Esophagus (tissue), 2 donors: ENCODE measurements around the gene SLC24A3. TPM values are rescaled to one million over a fixed set of nuclear protein-coding genes. Genes with fewer than 3 reads are reported as not detected.

Source experiments
- H3K27ac ChIP-seq, 2 donors: one replicate each; pipeline ENCODE4 v1.5.1; 2013; ENCODE audit warnings: low read depth in 2 of 2, mild to moderate bottlenecking in 2 of 2, inconsistent platforms in 1 of 2, low read length in 1 of 2, moderate library complexity in 1 of 2
- H3K27me3 ChIP-seq, 2 donors: one replicate each; pipeline ENCODE4 v1.6.1; 2013; ENCODE audit warnings: low read length in 2 of 2, control low read depth in 1 of 2, mild to moderate bottlenecking in 1 of 2; ENCODE audit not compliant: insufficient read depth in 2 of 2, control insufficient read depth in 1 of 2
- H3K36me3 ChIP-seq, 2 donors: one replicate each; pipeline ENCODE4 v1.6.1; 2013; ENCODE audit warnings: low read length in 1 of 2; ENCODE audit not compliant: control insufficient read depth in 2 of 2, insufficient read depth in 2 of 2
- H3K4me1 ChIP-seq, 2 donors: one replicate each; pipeline ENCODE4 v1.6.1; 2013; ENCODE audit warnings: low read length in 1 of 2; ENCODE audit not compliant: control insufficient read depth in 2 of 2, insufficient read depth in 2 of 2
- H3K4me3 ChIP-seq, 2 donors: one replicate each; pipeline ENCODE4 v1.5.1; 2013; ENCODE audit warnings: low read length in 2 of 2, mild to moderate bottlenecking in 2 of 2, low read depth in 1 of 2, moderate library complexity in 1 of 2
- H3K9me3 ChIP-seq, 2 donors: one replicate each; pipeline ENCODE4 v1.6.1; 2013; ENCODE audit warnings: mild to moderate bottlenecking in 2 of 2, low read depth in 1 of 2, low read length in 1 of 2, moderate library complexity in 1 of 2; ENCODE audit not compliant: control insufficient read depth in 2 of 2, insufficient read depth in 1 of 2
- WGBS, 2 donors: extraction: QIAGEN DNeasy Blood & Tissue Kit; methylation state at CpG; one replicate each; pipeline ENCODE4 v1.1.7; 2013; 5-methylcytosine and 5-hydroxymethylcytosine counted together
- polyA plus RNA-seq, 2 donors: library from polyadenylated mRNA; stranded (reverse); fragments of 200-250 nt; gene quantifications; one replicate each; pipeline ENCODE4 v1.2.3, GENCODE V29; 2013
- donor health status: healthy with polysubstance abuse.
- donor health status: Bipolar disorder and iron deficiency.

The SLC24A3 gene
- polyA plus RNA-seq, 2 donors, result 6.5 to 7.3 TPM

DNA sequence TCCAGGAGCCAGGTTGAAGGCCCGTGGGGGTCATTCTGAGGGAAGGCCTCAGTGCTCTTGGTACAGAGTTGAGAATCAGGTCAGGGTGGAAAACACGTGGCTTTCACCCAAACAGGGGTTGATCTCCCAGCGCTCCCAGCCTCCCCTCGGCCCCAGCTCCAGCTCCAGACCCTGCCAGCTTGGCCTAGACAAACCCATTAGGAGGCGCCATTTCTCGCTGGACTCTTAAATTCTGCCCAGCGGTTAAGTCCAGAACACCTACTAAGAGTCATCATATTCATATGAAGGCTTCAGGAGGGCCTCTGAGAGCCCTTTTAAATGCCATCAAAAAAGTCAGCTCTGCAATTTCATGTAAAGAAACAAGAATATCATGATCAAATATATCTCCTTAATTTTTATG, 387.6 kb downstream of the SLC24A3 start:
- 69 to 74% methylated on average over 7 of the region's 7 CpGs for WGBS, 2 donors
- H3K4me3 ChIP-seq, result no peak overlapping the region

DNA sequence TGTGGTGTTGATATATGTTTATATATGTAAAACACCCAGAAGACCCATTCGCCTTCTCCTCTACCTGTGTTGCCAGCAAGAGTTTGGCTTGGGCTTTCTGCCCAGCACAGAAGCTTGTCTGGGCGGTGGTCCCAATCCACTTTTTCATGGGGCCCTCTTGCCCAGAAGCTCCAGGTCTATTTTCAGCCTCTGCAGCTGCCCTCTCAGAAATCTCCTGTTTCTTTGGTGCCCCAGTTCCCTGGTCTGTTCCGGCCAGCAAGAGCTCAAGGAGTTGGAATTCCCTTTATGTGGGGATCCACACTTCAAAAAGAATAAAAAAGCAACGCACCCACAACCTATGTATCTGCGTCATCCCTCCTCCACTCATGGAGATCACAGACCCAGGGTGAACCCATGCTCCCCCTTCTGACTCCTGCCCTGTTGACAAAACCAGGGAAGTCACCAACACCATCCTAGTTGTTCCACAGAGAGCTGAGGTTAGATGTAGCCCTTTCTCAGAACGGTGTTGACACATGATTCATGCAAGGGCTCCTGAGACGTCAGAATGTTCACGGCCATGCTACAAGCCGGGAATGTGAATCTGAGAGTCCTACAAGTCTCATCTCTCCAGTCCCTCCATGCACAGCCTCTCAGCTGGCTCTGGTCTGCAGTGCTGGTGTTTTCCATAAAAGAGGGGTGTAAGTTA, 388.8 kb downstream of the SLC24A3 start:
- Histone ChIP-seq H3K4me3 (no peak overlapping the region), H3K9me3 (no peaks in the 10 kb centered on the region), H3K4me1 (peaks cover 0 to 3% of the 10 kb centered on the region in 2 donors), H3K27me3 (no peaks in the 10 kb centered on the region), H3K36me3 (no peaks in the 10 kb centered on the region), H3K27ac (no peak overlapping the region)
- 72 to 80% methylated on average over 9 of the region's 9 CpGs for WGBS, 2 donors

More for the DNA sequence above, 387.6 kb downstream of the SLC24A3 start:
- Histone ChIP-seq H3K4me1 (no peaks in the 10 kb centered on the region), H3K27me3 (no peaks in the 10 kb centered on the region), H3K36me3 (no peaks in the 10 kb centered on the region), H3K9me3 (no peaks in the 10 kb centered on the region), H3K27ac (no peak overlapping the region)

DNA sequence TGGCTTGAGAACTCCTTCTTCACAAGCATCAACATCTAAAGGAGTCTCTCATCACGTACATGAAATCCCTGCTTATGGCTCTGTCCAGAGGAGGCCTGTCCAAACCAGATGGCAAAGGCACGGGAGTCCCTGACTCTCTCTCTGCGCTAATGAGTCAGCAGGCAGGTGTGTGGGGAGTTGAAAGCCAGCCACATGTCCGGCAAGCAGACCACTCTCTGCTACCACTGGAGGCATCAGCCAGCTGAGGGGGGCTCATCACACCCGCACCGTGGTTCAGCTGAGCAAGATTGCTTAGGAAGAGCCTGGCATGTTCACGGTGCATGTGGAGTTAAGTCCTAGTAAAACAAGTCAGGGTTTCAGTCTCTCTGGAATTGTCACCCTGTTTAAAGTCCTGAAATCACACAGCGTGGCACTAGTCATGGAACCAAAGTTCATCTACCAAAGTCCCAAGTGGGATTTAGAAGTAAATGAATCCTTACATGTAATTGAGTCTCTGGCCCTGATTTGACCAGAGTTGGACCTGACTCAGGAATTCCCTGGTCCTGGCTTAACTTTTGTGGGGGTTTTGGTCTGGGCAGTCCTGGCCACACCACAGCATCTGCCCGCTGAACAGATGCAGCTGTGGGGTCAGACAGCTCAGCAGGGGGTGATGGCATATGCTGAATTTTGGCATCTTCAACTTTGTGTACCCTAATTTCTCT, 390.4 kb downstream of the SLC24A3 start:
- H3K4me1 ChIP-seq, result peaks cover 0 to 3% of the 10 kb centered on the region in 2 donors
- WGBS, 2 donors, result 74 to 77% methylated on average over 9 of the region's 9 CpGs

DNA sequence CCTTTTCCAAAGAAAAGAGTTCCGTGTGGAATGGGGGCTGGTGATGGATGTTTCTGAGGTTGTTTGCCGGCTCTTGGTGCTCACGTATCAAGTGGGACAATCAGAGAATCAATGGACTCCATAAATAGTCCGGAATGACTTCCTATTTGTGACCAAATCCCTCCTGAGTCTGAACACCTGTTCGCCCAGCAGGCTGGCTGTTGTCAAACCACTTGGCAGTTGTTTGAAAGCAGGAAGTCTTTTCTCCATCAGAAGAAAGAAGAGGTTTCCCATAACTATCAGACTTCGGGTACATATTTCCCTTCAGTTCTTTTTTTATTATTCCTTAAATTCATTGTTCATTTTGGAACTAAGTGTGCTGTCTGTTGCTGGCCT, 390.9 kb downstream of the SLC24A3 start:
- Histone ChIP-seq H3K4me1 (peaks cover 0 to 3% of the 10 kb centered on the region in 2 donors), H3K9me3 (no peaks in the 10 kb centered on the region), H3K36me3 (no peaks in the 10 kb centered on the region), H3K4me3 (no peak overlapping the region), H3K27ac (no peak overlapping the region), H3K27me3 (no peaks in the 10 kb centered on the region)
- 48 to 53% methylated on average over 6 of the region's 6 CpGs for WGBS, 2 donors

More for the DNA sequence above, 390.4 kb downstream of the SLC24A3 start:
- H3K9me3 ChIP-seq, result no peaks in the 10 kb centered on the region
- H3K27ac ChIP-seq, result no peak overlapping the region
- no peaks in the 10 kb centered on the region for H3K27me3 ChIP-seq
- no peak overlapping the region for H3K4me3 ChIP-seq
- no peaks in the 10 kb centered on the region for H3K36me3 ChIP-seq

DNA sequence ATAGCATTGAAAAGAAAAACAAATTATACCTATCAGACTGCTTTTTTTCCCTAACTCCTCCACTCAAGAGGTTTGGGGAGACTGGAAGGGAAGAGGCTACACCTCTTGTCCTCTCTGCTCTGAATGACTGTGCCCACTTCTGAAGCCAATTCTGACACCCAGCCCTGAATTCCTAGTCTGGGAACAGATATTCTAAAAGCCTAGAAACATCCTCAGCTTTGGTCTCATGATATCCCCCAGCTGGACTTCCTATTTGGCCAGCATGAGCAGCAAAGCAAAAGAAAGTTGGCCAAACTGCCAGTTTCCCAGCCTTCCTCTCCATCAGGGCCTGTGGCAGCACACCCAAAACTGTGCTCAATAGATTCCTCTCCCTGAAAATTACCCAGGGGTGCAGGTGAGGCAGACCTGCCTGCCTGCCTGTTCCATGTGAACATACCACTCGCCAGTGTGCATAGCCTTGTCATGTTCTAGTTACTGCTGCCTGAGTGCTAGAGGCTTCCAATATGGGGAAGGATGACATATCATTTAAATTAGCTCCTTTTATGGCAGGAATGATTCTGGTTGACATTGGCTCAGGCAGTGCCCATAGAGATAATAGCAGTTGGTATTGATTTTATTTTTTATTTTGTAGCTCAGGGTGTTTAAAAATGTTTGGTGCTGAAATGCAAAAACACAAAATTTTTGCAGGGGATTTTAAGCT, 393.5 kb downstream of the SLC24A3 start:
- no peak overlapping the region for H3K4me3 ChIP-seq
- no peaks in the 10 kb centered on the region for H3K9me3 ChIP-seq
- WGBS, 2 donors, result 61 to 82% methylated on average over 1 of the region's 1 CpG
- H3K27ac ChIP-seq, result no peak overlapping the region
- no peaks in the 10 kb centered on the region for H3K27me3 ChIP-seq
- peaks cover 0 to 3% of the 10 kb centered on the region in 2 donors for H3K4me1 ChIP-seq
- H3K36me3 ChIP-seq, result no peaks in the 10 kb centered on the region

DNA sequence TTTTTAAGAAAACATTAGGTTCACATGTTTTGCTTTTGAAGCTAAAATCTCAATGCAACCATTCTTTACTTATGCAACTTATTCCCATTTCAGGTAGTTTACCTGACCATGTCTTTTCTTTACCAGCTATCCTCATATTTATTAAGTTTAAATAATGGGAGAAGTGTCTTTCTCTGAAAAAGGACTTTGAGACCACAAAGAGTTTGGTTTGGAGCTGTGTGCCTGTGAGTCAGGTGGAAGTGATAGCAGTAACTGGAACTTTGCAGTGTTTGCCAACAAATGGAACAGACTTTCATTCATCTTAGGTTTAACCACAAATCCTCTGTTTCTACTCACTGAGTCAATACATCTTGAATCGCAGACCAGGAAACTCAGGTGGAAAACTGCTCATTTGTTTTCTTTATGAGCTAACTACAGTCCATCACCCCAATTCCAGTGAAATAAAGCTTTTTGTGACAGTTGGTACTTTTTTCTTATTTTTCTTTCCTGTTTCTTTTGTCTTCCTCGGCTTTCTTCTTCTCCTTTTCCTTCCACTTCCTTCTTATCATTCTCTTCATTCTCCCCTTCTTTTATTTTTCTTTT, 397.3 kb downstream of the SLC24A3 start:
- no peak overlapping the region for H3K4me3 ChIP-seq
- peaks cover 0 to 3% of the 10 kb centered on the region in 2 donors for H3K4me1 ChIP-seq
- 38 to 43% methylated on average over 2 of the region's 2 CpGs for WGBS, 2 donors
- no peaks in the 10 kb centered on the region for H3K36me3 ChIP-seq
- H3K9me3 ChIP-seq, result no peaks in the 10 kb centered on the region
- no peak overlapping the region for H3K27ac ChIP-seq
- no peaks in the 10 kb centered on the region for H3K27me3 ChIP-seq

DNA sequence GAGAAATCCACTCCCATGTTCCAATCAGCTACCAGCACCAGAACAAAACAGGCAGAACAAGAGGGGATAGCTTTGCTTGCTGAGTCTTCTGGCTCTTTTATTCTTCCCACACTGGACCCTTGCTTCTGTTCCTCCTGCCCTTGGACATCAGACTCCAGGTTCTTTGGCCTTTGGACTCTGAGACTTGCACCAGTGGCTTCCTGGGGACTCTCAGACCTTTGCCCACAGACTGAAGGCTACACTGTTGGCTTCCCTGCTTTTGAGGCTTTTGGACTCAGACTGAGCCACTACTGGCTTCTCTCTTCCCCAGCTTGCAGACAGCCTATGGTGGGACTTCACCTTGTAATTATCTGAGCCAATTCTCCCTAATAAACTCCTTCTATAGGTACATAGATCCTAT, 403.2 kb downstream of the SLC24A3 start:
- Histone ChIP-seq H3K4me3 (no peak overlapping the region), H3K36me3 (no peaks in the 10 kb centered on the region), H3K27ac (no peak overlapping the region), H3K9me3 (no peaks in the 10 kb centered on the region), H3K4me1 (peaks cover 0 to 4% of the 10 kb centered on the region in 2 donors), H3K27me3 (no peaks in the 10 kb centered on the region)

DNA sequence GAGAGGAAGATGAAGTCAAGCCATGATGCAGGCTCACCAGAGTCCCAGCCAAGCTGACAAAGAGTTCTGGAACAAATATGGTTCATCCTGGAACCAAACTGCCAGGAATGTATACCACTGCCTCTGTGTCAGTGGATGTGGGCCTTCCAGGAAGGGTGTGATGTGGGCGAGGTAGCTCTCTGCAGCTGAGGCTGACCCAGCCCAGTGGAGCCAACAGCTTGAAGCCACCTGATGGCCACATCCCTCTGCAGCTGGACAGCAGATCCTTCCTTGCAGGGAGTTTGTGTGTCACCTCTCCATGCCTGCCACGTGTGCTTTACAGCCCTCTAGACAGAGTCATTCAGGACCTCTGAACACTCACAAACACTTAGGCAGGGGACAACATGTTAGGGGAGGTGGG, 403.6 kb downstream of the SLC24A3 start:
- no peaks in the 10 kb centered on the region for H3K9me3 ChIP-seq
- H3K27me3 ChIP-seq, result no peaks in the 10 kb centered on the region
- no peak overlapping the region for H3K4me3 ChIP-seq
- H3K4me1 ChIP-seq, result peaks cover 0 to 4% of the 10 kb centered on the region in 2 donors
- H3K27ac ChIP-seq, result no peak overlapping the region
- 68 to 73% methylated on average over 2 of the region's 2 CpGs for WGBS, 2 donors
- H3K36me3 ChIP-seq, result no peaks in the 10 kb centered on the region

DNA sequence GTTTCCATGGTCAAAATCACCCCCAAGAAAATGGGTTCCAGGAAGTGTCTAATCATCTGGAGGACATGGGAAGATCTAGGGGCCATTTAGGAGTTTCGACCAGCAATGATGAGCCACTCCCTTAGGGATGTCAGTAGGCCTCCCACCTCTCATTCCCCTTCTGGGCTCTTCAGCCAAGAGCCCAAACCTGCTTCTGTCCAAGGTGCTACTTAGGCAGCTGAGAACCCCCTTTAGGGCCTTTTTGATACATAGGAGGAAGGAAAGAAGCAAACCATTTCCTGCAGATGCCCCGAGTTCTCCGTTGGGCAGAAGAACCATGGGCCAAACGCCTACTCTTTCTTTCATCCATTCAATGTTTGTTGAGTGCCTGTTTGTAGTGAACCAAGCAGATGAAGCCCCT, 404.2 kb downstream of the SLC24A3 start:
- Histone ChIP-seq H3K27ac (no peak overlapping the region), H3K4me3 (no peak overlapping the region), H3K27me3 (no peaks in the 10 kb centered on the region), H3K4me1 (peaks cover 0 to 4% of the 10 kb centered on the region in 2 donors), H3K9me3 (no peaks in the 10 kb centered on the region), H3K36me3 (no peaks in the 10 kb centered on the region)
- WGBS, 2 donors, result 77 to 79% methylated on average over 4 of the region's 4 CpGs
